Nephron progenitor cell (in vitro differentiated cells): ENCODE measurements around the gene STK11.

Experiments used
- DNase-seq: peaks from one replicate; pipeline ENCODE4 v3.0.0; 2021
- H3K27ac Mint-ChIP-seq: 2 replicates; pipeline ENCODE4 v1.8.0; 2021; ENCODE audit warnings: mild to moderate bottlenecking, moderate library complexity, mixed read lengths
- H3K27me3 Mint-ChIP-seq: 2 replicates; pipeline ENCODE4 v1.8.0; 2021; ENCODE audit warnings: mild to moderate bottlenecking, low read depth, mixed read lengths; ENCODE audit not compliant: poor library complexity
- H3K36me3 Mint-ChIP-seq: 2 replicates; pipeline ENCODE4 v1.8.0; 2021; ENCODE audit warnings: low read depth, mixed read lengths
- H3K4me1 Mint-ChIP-seq: 2 replicates; pipeline ENCODE4 v1.8.0; 2021; ENCODE audit warnings: mixed read lengths
- H3K4me3 Mint-ChIP-seq: 2 replicates; pipeline ENCODE4 v1.8.0; 2021; ENCODE audit warnings: mild to moderate bottlenecking, moderate library complexity, mixed read lengths
- H3K9me3 Mint-ChIP-seq: 2 replicates; pipeline ENCODE4 v1.8.0; 2021; ENCODE audit warnings: mild to moderate bottlenecking, moderate library complexity, mixed read lengths
- CTCF ChIP-seq: fragments of 200-600 bp; sonication (generic); IDR thresholded peaks from 2 replicates; pipeline ENCODE4 v1.5.0; 2021; ENCODE audit warnings: antibody characterized with exemption

Gene STK11

GRCh38 chr19:1252221-1252820, 46.7 kb downstream of the STK11 start:
- no peak overlapping the region for H3K27ac Mint-ChIP-seq
- H3K4me3 Mint-ChIP-seq: peak overlapping the region; percentile 93
- no peak for TF ChIP-seq CTCF
- H3K4me1 Mint-ChIP-seq: peaks cover 23% of the 10 kb centered on the region
- no peak for DNase-seq
- H3K27me3 Mint-ChIP-seq: no peaks in the 10 kb centered on the region
- no peaks in the 10 kb centered on the region for H3K9me3 Mint-ChIP-seq
- peaks cover 16% of the 10 kb centered on the region for H3K36me3 Mint-ChIP-seq

- H3K27me3 Mint-ChIP-seq: no peaks in the 10 kb centered on the region
- H3K36me3 Mint-ChIP-seq: peaks cover 22% of the 10 kb centered on the region
- H3K27ac Mint-ChIP-seq: no peak overlapping the region
- no peak for DNase-seq
- H3K4me1 Mint-ChIP-seq: peaks cover 30% of the 10 kb centered on the region
- H3K9me3 Mint-ChIP-seq: no peaks in the 10 kb centered on the region
- TF ChIP-seq CTCF: no peak
- no peak overlapping the region for H3K4me3 Mint-ChIP-seq
These were observed 47.4 kb downstream of the STK11 start for GRCh38 chr19:1252821-1253513.

- H3K27me3 Mint-ChIP-seq: no peaks in the 10 kb centered on the region
- H3K27ac Mint-ChIP-seq: peak overlapping the region; percentile 51
- no peak overlapping the region for H3K4me3 Mint-ChIP-seq
- H3K9me3 Mint-ChIP-seq: no peaks in the 10 kb centered on the region
- no peak for TF ChIP-seq CTCF
- DNase-seq: no peak
- peaks cover 36% of the 10 kb centered on the region for H3K4me1 Mint-ChIP-seq
- H3K36me3 Mint-ChIP-seq: peaks cover 23% of the 10 kb centered on the region
These were observed 48.0 kb downstream of the STK11 start for GRCh38 chr19:1253514-1254080.

GRCh38 chr19:1254081-1254527, 48.5 kb downstream of the STK11 start:
- Mint-ChIP-seq H3K4me3 (no peak overlapping the region), H3K4me1 (peaks cover 41% of the 10 kb centered on the region), H3K9me3 (no peaks in the 10 kb centered on the region), H3K36me3 (peaks cover 23% of the 10 kb centered on the region), H3K27me3 (no peaks in the 10 kb centered on the region), H3K27ac (no peak overlapping the region)
- DNase-seq: no peak
- TF ChIP-seq CTCF: no peak

- H3K4me1 Mint-ChIP-seq: peaks cover 46% of the 10 kb centered on the region
- no peak for TF ChIP-seq CTCF
- no peak for DNase-seq
- no peak overlapping the region for H3K27ac Mint-ChIP-seq
- no peaks in the 10 kb centered on the region for H3K27me3 Mint-ChIP-seq
- no peaks in the 10 kb centered on the region for H3K9me3 Mint-ChIP-seq
- peak overlapping the region; percentile 28 for H3K4me3 Mint-ChIP-seq
- peaks cover 23% of the 10 kb centered on the region for H3K36me3 Mint-ChIP-seq
These were observed 49.1 kb downstream of the STK11 start for GRCh38 chr19:1254530-1255185.
